Epithelial cell of proximal tubule (primary cell): ENCODE results near the gene TMEM63A. TPM values are rescaled to one million over a fixed set of nuclear protein-coding genes. Genes with fewer than 3 reads are reported as not detected.

Experiments
- DNase-seq: peaks from one replicate; pipeline ENCODE4 v3.0.0-alpha.2; 2011; ENCODE audit warnings: low read depth
- H3K4me3 ChIP-seq: 2 replicates; pipeline ENCODE4 v1.5.1; 2011; ENCODE audit warnings: low read depth, mild to moderate bottlenecking, low read length
- total RNA-seq: library from RNA; depleted of rRNA; stranded (reverse); fragments of >200 nt; gene quantifications from 2 replicates; pipeline ENCODE4 v1.2.3, GENCODE V29; 2015
- TF ChIP-seq, protein P1 (sequence below): conservative IDR thresholded peaks from 2 replicates; pipeline ENCODE4 v1.5.1; 2012; ENCODE audit warnings: low read depth, mild to moderate bottlenecking, low read length

TMEM63A gene
- total RNA-seq, 1 donor from 2014 or later = 19.5 TPM

GRCh38 chr1:225908773-225909172, 26.6 kb upstream of the TMEM63A start:
- TF ChIP-seq, protein P1, sequence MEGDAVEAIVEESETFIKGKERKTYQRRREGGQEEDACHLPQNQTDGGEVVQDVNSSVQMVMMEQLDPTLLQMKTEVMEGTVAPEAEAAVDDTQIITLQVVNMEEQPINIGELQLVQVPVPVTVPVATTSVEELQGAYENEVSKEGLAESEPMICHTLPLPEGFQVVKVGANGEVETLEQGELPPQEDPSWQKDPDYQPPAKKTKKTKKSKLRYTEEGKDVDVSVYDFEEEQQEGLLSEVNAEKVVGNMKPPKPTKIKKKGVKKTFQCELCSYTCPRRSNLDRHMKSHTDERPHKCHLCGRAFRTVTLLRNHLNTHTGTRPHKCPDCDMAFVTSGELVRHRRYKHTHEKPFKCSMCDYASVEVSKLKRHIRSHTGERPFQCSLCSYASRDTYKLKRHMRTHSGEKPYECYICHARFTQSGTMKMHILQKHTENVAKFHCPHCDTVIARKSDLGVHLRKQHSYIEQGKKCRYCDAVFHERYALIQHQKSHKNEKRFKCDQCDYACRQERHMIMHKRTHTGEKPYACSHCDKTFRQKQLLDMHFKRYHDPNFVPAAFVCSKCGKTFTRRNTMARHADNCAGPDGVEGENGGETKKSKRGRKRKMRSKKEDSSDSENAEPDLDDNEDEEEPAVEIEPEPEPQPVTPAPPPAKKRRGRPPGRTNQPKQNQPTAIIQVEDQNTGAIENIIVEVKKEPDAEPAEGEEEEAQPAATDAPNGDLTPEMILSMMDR = no peak
- DNase-seq = no peak
- no peak overlapping the region for H3K4me3 ChIP-seq

DNA sequence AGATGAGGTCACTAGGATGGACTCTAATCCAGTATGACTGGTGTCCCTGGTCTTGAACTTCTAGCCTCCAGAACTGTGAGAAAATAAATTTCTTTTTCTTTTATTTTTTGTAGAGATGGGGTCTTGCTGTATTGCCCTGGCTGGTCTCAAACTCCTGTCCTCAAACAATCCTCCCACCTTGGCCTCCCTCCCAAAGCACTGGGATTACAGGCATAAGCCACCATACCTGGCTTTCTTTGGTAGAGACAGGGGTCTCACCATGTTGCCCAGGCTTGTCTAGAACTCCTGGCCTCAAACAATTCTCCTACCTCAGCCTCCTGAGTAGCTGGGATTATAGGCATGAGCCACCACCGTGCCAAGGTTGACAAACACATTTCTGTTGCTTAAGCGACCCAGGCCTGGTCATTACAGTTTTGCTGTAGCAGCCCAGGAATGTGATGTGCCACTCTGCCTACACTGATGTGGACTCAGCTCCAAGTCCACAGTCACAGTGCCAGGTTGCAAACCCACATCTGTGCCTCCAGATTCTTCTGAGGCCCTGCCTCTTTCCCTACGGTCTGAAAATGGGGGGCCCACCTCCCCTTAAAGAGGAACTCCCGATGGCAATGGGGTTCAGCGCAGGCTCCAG, 25.9 kb upstream of the TMEM63A start:
- no peak overlapping the region for H3K4me3 ChIP-seq
- TF ChIP-seq, protein P1 = no peak
- DNase-seq = no peak

DNA sequence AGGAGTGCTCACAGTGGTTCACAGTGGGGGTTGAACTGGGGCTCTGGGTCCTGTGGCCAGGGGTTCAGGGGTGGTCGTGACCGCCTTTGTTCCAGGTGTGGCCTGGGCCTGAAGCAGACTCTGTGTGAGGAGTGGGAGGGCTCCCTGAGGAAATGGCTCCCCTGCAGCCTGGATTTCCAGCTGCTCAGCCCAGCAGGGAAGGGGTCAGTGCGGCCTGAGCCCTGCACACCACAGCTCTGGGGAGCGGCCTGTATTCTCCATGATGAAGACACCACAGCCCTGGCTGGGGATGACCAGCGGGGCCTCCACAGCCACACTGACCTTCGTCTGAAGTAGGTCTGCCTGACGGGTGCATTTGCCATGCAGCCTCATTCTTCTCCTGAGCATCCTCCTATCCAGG, 25.2 kb upstream of the TMEM63A start:
- DNase-seq = no peak
- H3K4me3 ChIP-seq = no peak overlapping the region
- TF ChIP-seq, protein P1 = no peak

- TF ChIP-seq, protein P1 = no peak
- DNase-seq = no peak
- no peak overlapping the region for H3K4me3 ChIP-seq
Measured at GRCh38 chr1:225906467-225906866, 24.3 kb upstream of the TMEM63A start.

DNA sequence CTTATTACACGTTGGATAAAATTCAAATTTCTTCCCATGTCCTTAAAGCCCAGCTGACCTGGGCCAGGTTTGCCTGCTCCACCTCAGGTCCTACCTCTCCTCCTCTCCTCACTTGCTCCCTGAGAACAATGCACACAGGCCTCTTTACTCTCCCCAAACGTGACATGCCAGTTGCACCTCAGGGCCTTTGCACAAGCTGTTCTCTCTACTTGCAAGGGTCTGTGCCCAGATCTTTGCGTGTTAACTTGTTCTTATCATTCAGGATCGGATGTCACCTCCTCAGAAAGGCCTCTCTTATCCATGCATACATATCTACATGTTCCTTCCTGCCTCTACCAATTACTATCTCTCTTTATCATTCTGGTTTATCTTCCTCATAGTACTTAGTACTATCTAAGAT, 21.4 kb upstream of the TMEM63A start:
- no peak overlapping the region for H3K4me3 ChIP-seq
- TF ChIP-seq, protein P1 = no peak

DNA sequence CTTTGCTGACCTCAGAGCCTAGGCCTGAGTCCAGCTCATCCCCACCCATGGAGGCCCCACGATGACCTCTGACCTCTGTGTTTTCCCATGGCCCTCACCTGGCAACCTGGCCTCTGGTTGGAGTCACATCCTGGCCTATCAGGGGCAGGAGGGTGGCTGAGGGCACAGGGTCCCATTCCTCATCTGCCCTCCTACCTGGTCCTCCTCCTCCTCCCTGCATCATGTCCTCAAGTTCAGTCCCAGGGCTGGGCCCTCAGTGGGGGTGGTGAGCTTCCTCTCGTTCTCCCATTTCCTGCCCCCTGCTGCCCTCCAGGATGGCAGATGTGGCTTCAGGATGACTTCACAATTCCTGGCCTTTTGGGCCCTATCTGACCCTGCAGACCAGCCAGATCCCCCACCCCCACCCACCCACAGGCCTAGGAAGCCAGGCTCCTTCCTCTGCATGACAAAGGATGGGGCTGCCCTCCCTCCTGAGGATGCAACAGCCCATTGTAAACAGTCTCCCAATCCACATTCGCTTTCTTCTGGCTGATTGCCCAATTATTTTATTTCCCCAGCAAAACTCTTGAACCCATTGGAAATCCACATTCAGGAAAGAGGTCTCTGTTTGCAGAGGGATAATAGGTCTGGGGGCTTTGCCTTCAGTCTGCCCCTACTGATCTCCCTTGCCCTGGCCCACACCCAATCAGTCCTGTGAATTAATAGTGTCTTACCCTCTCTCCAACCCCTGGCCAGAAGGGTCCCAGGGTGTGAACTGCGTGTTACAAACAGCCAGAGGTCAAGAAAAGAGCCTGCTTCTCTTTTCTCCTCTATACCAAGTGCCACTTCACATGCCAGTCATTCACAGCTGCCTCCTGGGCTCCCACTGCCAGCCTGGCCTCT, 17.1 kb upstream of the TMEM63A start:
- no peak for DNase-seq
- H3K4me3 ChIP-seq = no peak overlapping the region
- TF ChIP-seq, protein P1 = no peak

More for the DNA sequence above, 21.4 kb upstream of the TMEM63A start:
- DNase-seq = no peak
